Fibroblast of skin of right biceps (primary cell): ENCODE data around the gene ZNF559.
A peak's percentile ranks its signal among the peaks of the same experiment; 100 is the strongest.
"Not testable (repeated sequence)": the region's sequence is repeated elsewhere in the genome, so short reads cannot be mapped to it uniquely, and the experiment has no call there.

Experiments used
- DNase-seq: peaks from one replicate; pipeline ENCODE4 v3.0.0-alpha.2; 2013

The ZNF559 gene

DNA sequence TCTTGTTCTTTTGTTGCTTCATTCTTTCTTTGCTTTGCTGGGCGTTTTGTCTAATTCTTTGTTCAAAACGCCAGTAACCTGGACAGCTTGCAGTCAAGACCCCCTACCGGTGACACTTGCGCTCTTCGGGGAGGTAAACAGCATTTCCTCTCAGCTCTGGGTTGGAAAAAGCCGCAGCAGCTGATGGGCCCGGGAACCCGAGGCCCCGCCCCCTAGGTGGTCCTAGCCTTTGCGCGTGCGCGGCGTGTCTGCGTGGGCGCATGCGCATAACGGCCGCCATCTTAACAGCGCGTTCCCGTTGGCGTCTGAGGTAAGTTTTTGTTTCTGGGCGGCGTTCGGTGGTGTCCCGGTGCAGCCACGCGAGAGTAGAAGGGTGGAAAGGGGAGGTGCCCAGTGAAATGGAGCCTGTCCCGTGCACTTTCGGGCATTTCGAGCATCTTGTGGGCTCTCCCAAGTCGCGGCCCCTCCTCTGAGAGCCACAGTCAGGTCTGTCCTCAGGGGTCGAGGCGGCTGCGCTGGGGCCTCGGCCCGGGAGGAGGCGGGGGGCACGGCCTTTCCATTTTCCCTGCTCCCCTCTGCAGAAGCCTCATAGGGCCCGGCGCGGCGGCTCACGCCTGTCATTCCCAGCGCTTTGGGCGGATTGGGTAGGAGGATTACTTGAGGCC, at the start of gene ZNF559:
TSS of gene ZNF559 (plus strand) at position 261 of the 665 bp plus-strand sequence. CDS start 14,371 bp downstream, outside the sequence.
- DNase-seq = peak; percentile 96

DNA sequence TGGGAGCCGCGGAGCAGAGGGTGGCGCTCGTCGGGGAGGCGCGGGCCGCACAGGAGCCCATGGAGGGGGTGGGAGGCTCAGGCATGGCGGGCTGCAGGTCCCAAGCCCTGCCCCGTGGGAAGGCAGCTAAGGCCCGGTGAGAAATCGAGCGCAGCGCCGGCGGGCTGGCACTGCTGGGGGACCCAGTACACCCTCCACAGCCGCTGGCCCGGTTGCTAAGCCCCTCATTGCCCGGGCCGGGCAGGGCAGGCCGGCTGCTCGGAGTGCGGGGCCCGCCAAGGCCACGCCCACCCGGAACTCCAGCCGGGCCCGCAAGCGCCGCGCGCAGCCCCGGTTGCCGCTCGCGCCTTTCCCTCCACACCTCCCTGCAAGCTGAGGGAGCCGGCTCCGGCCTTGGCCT, 40.5 kb upstream of the ZNF559 start:
- not testable (repeated sequence) for DNase-seq

DNA sequence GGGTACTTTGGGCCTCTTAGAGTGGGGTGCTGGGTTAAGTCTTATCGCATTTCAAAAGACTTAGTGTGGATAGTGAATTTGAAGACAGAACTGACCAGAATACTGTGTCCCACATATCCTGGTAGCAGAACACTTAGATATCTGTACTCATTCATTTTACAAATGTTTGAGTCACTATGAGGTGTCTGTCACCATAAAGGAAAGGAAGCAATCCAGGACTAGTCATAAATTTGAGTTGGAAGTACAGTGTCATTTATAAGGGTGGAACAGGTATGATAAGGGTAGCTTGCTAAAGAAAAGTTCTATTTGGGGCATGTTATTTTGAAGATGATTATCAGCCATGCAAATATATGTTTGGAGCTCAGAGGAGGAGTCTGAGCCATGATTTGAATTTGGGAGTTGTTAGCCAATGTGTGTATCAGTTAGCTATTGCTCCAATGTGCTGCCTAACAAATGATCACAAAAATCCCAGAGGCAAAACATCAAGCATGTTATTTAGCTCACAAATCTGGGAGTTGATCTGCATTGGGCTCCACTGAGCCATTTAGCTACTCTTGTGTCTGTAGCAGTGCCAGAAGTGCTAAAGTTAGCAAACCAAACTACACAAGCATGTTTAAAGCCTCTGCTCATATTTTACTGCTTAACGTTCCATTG, 34.6 kb upstream of the ZNF559 start:
- DNase-seq = no peak

DNA sequence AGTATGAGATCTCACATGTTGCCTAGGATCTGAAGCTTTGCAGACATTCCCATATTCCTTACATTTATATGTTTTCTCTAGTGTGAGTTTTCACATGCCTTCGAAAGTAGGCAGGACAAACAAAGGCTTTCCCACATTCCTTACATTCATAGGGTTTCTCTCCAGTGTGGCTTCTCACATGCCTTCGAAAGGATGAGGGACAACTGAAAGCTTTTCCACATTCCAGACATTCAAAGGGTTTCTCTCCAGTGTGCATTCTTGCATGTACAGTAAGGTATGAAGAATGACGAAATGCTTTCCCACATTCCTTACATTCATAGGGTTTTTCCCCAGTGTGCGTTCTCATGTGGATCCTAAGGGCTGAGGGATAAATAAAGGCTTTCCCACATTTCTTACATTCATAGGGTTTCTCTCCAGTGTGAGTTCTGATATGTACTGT, 28.5 kb upstream of the ZNF559 start:
- DNase-seq = peak; percentile 30

DNA sequence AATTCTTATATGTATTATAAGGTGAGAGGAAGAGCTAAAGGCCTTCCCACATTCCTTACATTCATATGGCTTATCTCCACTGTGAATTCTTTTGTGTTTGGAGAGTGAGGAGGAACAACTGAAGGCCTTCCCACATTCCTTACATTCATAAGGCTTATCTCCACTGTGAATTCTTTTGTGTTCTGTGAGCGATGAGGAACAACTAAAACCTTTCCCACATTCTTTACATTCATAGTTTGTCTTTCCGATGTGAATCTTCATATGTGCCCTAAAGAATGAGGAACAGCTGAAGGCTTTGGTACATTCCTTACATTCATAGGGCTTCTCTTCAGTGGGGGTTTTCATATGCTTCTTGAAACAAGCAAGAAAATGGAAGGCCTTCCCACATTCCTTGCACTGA, 27.6 kb upstream of the ZNF559 start:
- DNase-seq = peak; percentile 20

DNA sequence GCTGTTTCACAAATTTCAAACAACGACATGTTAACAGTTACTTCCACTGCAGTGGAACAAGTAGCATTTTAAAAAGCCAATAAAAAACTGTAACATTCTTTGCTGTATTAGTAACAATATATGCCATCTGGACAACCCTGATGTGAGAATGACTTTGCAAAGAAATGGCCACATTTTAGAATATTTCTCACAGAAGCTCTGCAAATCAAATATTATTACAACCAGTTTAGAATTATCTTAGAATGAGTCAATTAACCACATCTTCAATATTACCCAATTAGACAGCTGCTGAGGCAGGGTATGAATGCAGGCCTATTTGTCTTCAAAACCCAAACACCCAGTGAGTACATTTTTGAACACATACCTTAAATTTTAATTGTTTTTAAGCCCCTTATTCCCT, 17.5 kb upstream of the ZNF559 start:
- peak; percentile 88 for DNase-seq

DNA sequence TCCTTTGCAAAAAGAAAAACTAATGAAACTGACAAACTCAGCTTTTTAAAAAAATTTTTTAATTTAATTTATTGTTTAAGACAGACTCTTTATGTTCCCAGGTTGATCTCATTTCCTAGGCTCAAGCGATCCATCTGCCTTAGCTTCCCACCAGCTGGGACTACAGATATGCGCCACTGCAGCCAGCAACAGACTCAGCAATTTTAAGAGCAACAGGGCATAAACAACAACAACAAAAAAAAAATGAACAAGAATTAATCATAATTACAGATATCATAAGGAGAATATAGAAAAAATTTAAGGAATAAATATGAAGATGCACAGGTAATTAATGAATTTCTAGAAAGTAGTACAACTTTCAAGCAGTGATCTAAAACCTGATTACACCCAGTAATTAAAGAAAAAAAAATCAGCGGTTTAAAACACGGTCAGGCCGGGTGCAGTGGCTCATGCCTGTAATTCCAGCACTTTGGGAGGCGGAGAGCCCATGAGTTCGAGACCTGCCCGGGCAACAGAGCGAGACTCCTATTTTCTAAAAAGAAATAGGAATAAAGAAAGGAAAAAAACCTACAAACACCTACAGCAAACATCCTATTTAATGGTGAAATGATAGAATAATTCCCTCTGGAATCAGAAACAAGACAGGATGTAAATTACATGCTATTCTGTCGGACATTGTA, 15.7 kb upstream of the ZNF559 start:
- no peak for DNase-seq

DNA sequence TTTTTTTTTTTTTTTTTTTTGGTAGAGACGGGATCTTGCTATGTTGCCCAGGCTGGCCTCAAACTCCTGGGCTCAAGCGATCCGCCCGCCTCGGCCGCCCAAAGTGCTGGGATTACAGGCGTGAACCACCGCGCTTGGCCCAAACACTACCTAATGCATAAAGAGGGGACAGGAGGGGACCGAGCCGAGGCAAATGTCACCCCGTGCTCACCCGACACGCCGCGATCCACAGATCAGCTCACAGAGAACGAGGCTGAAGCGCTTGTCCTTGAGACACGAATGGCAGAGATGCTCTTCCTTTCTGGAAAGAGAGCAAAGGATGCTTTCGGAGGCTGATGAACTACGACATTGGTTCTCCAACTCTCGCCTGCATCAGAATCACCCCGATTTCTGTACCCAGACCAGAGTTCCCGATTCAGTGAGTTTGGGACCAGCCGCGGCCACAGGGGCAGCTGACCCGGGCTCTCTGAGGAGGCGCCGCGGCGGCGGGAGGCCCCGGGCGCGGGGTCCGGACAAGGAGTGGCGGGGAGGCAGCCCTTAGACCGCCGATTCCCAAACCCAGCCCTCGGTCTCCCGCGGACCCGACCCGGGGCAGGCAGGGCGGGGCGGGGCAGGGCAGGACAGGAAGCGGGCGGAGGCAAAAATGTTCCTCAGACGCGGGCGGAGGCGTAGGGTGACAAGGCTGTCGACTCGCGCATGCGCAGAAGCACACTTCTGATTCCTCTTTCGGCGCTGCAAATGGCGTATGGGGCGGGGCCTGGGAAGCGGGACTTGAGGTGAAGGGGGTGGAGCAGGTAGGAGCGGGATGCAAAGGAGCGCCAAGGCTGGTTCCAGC, 14.6 kb upstream of the ZNF559 start, which contains the start of gene ZNF699:
TSS of gene ZNF699 (minus strand) at position 700 of the 835 bp plus-strand sequence. CDS start 4,719 bp downstream, outside the sequence.
- peak; percentile 98 for DNase-seq

DNA sequence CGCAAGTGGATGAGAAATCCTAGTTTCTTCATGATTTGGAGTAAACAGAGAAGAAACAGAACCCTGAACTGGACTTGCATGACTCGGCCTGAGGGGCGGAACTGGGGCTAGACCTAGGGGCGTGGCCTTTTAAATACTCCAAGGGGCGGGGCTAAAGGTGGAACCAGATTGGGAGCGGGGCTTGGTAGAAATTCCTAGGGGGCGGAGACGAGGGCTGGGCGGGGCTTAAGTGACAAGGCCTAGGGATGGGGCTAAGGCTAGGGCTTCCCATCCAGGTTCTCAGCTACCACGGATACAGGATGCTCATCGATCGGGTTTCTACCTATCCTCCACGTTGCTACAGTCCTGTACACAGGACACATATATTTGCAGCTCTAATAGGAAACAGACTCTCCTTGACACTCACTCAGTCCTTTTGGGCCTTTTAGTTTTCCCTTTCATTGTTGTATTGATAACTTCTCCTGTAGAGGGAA, 14.0 kb upstream of the ZNF559 start:
- DNase-seq = peak; percentile 91

DNA sequence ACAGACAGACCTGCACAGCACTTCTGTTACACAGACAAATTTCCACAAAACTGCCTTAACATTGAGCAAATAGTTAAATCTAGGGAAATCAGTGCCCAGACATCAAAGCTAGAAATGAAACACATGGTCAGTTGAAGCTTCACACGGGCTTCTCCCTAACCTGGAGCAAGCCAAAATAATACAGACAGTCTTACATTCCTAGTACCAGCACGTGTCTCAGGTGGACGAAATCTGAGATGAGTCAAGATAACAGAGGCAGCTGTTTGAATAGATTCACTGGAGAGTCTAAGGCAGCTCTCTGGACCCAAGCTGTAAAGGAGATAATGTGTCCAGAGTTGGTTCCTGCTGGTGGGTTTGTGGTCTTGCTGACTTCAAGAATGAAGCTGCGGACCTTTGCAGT, 10.2 kb upstream of the ZNF559 start:
- DNase-seq = no peak

DNA sequence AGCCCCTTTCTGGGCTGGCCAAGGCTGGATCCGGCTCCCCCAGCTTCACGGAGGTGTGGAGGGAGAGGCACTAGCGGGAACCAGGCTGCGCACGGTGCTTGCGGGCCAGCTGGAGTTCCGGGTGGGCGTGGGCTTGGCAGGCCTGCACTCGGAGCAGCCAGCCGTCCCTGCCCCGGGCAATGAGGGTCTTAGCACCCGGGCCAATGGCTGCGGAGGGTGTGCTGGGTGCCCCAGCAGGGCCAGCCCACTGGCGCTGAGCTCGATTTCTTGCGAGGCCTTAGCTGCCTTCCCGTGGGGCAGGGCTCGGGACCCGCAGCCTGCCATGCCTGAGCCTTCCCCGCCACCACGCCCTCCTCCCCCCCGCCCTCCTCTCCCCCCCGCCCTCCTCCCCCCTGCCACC, 2.6 kb upstream of the ZNF559 start:
- DNase-seq = no peak

DNA sequence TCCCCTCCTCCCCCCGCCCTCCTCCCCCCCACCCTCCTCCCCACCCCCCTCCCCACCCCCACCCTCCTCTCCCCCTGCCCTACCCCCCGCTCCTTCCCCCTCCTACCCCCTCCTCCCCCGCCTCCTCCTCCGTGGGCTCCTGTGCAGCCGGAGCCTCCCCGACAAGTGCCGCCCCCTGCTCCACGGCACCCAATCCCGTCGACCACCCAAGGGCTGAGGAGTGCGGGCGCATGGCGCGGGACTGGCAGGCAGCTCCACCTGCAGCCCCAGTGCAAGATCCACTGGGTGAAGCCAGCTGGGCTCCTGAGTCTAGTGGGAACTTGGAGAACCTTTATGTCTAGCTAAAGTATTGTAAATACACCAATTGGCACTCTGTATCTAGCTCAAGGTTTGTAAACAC, 2.2 kb upstream of the ZNF559 start:
- DNase-seq = not testable (repeated sequence)

DNA sequence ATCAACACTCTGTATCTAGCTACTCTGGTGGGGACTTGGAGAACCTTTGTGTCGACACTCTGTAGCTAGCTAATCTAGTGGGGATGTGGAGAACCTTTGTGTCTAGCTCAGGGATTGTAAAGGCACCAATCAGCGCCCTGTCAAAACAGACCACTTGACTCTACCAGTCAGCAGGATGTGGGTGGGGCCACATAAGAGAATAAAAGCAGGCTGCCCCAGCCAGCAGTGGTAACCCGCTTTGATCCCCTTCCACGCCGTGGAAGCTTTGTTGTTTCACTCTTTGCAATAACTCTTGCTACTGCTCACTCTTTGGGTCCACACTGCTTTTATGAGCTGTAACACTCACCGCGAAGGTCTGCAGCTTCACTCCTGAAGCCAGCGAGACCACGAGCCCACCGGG, 1.8 kb upstream of the ZNF559 start:
- DNase-seq = not testable (repeated sequence)

DNA sequence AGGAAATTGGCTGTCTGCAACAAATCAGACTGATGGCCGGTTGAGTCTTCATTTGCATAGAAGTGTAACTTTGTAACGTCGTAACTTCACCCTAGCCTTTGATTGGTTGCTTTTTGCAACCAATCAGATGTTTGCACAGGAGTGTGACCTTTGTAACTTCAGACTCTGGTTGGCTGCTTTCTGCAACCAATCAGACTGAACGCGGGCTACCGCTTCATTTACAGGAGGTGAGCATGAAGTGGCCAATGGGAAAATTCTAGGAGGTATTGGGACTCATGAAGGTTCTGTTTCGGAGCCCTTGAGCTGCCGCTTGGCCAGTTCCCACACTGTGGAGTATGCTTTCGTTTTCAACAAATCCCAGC, 441 bp upstream of the ZNF559 start:
- DNase-seq = peak; percentile 85

DNA sequence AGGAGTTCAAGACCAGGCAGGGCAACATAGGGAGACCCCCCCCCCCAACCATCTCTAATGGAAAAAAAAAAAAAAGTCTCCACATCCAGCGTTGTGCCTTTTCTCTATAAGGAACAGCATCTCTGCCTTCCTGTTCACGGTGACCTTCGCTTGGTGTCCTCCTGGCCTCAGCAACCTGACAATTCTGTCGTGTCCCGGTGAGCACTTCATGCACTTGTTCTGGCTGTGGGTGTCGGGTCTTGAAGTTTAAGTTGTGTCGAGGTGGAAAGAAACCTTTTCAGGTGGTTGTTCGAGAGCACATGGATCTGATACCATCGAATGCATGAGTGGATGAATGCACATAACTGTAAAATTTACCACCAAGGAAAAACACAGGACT, 594 bp downstream of the ZNF559 start:
- no peak for DNase-seq

DNA sequence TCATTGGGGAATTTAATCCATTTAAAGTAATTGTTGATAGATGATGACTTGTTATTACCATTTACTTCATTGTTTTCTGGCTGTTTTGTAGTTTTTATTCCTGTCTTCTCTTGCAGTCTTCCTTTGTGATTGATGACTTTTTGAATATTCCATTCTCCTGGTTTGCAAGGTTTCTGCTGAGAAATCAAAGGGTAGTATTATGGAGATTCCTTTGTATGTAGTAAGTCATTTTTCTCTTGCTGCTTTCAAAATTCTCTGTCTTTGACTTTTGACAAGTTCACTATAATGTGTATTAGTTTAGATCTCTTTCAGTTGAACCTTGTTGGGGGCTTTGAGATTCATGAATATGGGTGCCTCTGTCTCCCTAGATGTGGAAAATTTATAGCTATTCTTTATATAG, 6.0 kb downstream of the ZNF559 start:
- no peak for DNase-seq

DNA sequence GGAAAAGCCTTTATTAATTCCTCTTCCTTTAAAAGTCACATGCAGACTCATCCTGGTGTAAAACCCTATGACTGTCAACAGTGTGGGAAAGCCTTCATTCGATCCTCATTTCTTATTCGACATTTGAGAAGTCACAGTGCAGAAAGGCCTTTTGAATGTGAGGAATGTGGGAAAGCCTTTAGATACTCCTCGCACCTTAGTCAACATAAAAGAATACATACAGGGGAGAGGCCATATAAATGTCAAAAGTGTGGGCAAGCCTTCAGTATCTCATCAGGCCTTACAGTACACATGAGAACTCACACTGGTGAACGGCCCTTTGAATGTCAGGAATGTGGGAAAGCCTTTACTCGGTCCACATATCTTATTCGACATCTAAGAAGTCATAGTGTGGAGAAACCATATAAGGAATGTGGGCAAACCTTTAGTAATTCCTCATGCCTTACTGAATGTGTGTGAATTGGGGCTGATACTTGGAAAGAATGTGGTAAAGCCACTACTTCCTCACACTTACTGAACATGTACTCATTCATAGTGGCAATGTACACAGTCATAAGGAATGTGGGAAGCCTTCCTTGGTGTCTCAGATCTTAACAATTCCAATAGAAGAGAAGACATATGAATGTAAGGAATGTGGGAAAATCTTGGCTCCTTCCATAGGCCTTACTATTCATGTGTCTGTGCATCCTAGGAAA, 18.8 kb downstream of the ZNF559 start:
- DNase-seq = no peak

DNA sequence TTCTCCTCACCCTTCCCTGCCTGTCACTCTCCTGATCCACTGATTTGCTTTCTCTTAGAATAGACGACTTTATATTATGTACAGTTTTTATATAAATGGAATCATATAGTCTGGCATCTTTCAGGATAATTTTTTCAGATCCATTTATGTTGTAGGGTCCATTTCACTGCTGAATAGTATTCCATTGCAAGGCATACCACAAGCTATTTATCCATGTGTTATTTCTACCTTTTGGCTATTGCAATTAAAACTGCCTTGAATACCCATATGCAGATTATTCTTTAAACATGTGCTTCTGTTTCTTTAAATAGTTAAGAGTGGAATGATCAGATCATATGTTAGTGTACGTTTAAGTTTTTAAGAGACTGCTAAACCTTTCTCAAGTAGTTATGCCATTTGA, 21.0 kb downstream of the ZNF559 start:
- DNase-seq = no peak

DNA sequence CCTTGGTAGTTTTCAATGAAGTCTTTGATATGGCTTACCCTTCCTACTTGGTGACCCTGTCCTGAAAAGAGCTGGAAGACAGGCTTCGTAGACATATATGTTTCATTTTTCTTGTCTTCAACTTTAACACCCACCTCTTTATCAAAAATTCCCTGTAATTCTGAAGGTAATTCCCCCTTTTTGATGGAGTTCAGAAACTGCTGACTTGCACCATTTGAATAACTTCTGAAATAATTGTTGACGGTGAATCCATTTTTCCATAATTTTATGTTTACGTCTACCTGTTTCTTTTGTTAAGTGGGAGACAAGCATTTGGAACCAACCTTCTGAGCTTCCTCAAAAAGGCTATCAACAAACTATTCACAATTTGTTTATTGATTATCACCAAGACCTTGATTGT, 24.3 kb downstream of the ZNF559 start:
- DNase-seq = no peak

DNA sequence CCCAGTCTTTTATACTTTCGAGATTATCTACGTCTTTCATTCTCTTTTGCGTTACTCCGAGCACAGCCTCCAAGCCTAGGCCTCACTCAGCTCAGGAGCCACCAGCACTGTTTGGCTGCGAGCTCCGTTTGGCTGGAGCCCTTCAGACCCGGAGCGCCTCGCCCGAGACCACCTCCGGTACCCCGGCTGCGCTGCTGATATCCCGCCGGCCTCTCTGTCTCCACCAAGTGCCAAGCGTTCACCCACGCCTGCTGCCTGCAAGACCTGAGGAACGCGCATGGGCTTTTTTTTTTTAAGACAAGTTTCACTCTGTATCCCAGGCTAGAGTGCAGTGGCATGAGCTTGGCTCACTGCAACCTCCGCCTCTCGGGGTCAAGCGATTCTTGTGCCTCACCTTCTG, 24.7 kb downstream of the ZNF559 start:
- no peak for DNase-seq

DNA sequence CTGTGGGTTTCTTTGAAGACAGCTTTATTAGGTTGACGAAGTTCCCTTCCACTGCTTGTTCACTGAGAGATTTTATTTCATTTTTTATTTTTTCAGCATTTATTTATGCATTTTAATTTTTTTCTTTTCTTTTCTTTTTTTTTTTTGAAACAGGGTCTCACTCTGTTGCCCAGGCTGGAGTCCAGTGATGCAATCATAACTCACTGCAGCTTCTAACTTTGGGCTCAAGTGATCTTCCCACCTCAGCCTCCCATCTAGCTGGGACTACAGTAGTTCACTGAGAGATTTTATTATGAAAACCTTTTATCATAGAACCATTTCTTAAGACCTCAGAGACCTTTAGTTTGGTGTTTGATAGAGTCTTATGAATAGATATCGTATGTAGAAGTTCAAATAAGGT, 28.5 kb downstream of the ZNF559 start:
- no peak for DNase-seq

DNA sequence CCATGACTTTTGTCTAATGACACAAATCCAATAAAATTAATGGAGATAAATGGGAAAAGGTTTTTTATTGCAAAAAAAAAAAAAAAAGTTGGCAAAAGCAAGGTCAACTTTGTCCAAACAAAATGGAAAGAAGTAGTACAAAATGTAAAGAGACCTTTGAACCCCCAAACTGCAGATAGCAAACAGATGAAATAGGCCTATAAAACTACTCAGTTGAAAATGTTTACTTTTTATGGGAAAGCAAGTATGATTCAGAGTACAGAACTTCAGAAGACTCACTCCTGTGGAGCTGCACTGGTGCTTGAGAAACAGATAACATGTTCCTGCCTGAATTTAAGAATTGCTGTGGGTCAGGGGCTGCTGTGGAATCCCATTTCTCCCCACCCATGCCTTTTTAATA, 29.0 kb downstream of the ZNF559 start:
- DNase-seq = no peak
